Measurements from ENCODE around the gene RGS6.
A peak's percentile ranks its signal among the peaks of the same experiment; 100 is the strongest.

RGS6 gene

DNA sequence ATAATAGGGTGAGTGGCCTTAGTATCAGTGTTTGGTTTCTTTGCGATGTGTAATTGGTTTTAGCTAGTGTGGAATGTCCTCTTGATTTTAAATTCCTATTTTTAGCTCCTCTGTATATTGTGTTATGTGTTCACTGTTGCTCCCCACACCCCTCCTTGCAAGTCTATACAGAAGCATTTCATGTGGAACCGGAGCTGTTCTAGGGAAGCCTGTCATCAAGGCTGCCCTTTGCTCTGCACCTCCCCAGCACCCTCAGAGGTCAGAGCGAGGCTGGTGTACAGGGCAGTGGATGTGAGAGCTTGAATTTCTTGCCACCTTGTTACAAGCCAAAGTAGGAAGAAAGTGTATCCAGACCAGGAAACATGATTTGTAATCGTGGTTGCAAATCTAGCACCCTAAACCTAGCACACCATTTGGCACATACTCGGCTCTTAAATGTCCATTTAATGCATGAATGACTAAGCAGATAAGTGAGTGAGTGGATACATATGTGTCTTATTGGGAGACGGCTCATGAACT is 376.8 kb downstream of the RGS6 start:
- H3K79me2 ChIP-seq (ENCODE audit: control insufficient read depth, insufficient read depth, low read length, unreplicated experiment), result no peaks in the 10 kb centered on the region
- no peak overlapping the region for H2AFZ ChIP-seq (ENCODE audit: low read length, unreplicated experiment)
- no peaks in the 10 kb centered on the region for H3K4me1 ChIP-seq (ENCODE audit: control insufficient read depth, insufficient read depth, low read length, unreplicated experiment)
- H3K4me3 ChIP-seq (ENCODE audit: low read depth, low read length), result no peak overlapping the region
- no peaks in the 10 kb centered on the region for H3K36me3 ChIP-seq (ENCODE audit: insufficient read depth, low read length)
- H3K27me3 ChIP-seq (ENCODE audit: insufficient read depth, low read length), result no peaks in the 10 kb centered on the region
- no peak overlapping the region for H3K27ac ChIP-seq (ENCODE audit: low read depth, low read length)

DNA sequence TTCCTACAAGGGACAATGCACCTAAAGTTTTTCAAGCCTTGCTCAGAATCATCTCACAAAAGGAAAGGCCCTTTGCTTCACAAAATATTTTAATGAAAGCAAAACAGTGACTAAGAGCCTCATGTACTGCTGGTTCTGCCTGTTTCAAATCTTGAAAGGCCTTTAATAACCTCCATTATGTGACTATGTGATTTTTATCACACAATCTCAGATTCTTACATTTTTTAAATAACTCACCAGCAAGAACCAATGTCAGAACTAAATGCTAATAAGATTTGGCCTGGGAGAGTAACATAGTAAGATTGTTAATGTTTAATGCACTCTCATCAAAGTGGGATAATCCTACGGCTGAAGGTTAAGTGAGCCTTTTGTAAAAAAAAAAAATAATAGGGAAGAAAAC is 378.9 kb downstream of the RGS6 start:
- Histone ChIP-seq H3K36me3 (ENCODE audit: insufficient read depth, low read length) (no peaks in the 10 kb centered on the region), H3K27ac (ENCODE audit: low read depth, low read length) (no peak overlapping the region), H3K4me1 (ENCODE audit: control insufficient read depth, insufficient read depth, low read length, unreplicated experiment) (no peaks in the 10 kb centered on the region), H2AFZ (ENCODE audit: low read length, unreplicated experiment) (no peak overlapping the region), H3K27me3 (ENCODE audit: insufficient read depth, low read length) (no peaks in the 10 kb centered on the region), H3K79me2 (ENCODE audit: control insufficient read depth, insufficient read depth, low read length, unreplicated experiment) (no peaks in the 10 kb centered on the region), H3K4me3 (ENCODE audit: low read depth, low read length) (no peak overlapping the region)

DNA sequence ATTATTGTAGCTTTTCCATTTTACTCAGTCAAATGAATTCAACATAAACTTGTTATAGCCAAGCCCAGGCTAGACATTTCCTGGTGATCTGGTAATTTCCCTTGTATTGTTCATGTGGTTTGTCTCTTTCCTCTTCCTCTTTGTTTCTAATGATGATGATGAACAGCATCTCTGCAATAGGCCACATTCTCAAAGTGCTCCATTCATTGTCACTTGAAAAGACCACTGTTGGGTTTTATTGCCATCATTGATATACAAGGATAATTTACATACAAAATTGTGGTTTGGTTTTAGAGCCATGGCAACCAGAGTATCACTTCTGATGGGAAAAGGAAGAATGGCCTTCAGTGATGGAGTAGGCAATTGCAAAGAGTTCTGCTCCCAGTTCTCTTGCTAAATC is 379.3 kb downstream of the RGS6 start:
- no peaks in the 10 kb centered on the region for H3K79me2 ChIP-seq (ENCODE audit: control insufficient read depth, insufficient read depth, low read length, unreplicated experiment)
- H3K27ac ChIP-seq (ENCODE audit: low read depth, low read length), result no peak overlapping the region
- no peaks in the 10 kb centered on the region for H3K4me1 ChIP-seq (ENCODE audit: control insufficient read depth, insufficient read depth, low read length, unreplicated experiment)
- no peak overlapping the region for H3K4me3 ChIP-seq (ENCODE audit: low read depth, low read length)
- no peaks in the 10 kb centered on the region for H3K27me3 ChIP-seq (ENCODE audit: insufficient read depth, low read length)
- no peaks in the 10 kb centered on the region for H3K36me3 ChIP-seq (ENCODE audit: insufficient read depth, low read length)
- H2AFZ ChIP-seq (ENCODE audit: low read length, unreplicated experiment), result no peak overlapping the region

DNA sequence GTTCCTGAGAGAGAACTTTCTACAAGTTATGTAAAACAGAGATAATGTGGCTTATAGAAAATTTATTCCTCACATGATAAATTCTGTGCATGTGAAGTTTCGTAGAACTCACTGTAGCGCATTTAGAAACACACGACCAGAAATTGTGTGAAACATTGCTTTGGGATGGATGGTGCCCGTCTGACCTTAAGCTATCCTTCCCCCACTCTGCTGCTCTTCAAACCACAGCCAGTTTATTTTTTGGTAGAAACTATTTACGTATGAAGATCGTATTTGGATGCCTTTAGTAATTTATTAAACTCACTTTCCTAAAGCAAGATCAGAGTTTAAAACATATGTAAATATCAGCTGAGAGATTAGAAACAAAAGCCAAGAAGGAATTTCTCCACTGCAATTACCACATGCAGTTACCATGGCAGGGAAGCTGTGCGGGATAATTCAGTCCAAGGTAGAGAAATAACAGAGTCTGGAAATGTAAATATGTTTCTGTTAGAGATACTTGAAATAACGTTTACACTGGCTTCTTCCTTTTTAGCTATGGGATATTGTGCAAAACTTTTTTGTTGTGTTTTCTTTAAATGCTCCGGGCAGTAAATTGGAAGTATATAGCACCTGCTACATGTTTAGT is 382.7 kb downstream of the RGS6 start:
- Histone ChIP-seq H3K4me3 (ENCODE audit: low read depth, low read length) (no peak overlapping the region), H3K27ac (ENCODE audit: low read depth, low read length) (no peak overlapping the region), H3K4me1 (ENCODE audit: control insufficient read depth, insufficient read depth, low read length, unreplicated experiment) (no peaks in the 10 kb centered on the region), H3K79me2 (ENCODE audit: control insufficient read depth, insufficient read depth, low read length, unreplicated experiment) (no peaks in the 10 kb centered on the region), H3K36me3 (ENCODE audit: insufficient read depth, low read length) (no peaks in the 10 kb centered on the region), H2AFZ (ENCODE audit: low read length, unreplicated experiment) (no peak overlapping the region), H3K27me3 (ENCODE audit: insufficient read depth, low read length) (no peaks in the 10 kb centered on the region)

DNA sequence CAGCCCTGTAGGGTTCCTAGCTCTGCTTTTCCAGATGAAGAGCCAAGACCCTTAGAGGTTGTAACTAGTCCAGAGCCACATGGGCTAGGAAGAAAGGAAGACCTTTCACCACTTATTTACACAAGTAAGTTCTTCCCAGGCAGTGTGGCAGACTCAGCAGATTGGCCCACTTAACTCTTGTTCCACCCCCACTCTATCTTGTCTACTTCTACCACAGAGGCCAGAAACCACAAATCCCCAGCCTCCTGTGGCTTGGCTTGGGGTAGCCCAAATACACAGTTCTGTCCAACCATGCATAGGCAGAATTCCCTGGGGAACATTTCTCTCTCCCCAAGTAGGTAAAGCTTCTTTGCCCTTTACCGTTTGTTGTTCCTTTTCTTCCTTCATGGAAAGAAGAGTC is 383.5 kb downstream of the RGS6 start:
- Histone ChIP-seq H3K4me1 (ENCODE audit: control insufficient read depth, insufficient read depth, low read length, unreplicated experiment) (no peaks in the 10 kb centered on the region), H3K4me3 (ENCODE audit: low read depth, low read length) (no peak overlapping the region), H3K36me3 (ENCODE audit: insufficient read depth, low read length) (no peaks in the 10 kb centered on the region), H3K27ac (ENCODE audit: low read depth, low read length) (no peak overlapping the region), H2AFZ (ENCODE audit: low read length, unreplicated experiment) (no peak overlapping the region), H3K27me3 (ENCODE audit: insufficient read depth, low read length) (no peaks in the 10 kb centered on the region), H3K79me2 (ENCODE audit: control insufficient read depth, insufficient read depth, low read length, unreplicated experiment) (no peaks in the 10 kb centered on the region)

DNA sequence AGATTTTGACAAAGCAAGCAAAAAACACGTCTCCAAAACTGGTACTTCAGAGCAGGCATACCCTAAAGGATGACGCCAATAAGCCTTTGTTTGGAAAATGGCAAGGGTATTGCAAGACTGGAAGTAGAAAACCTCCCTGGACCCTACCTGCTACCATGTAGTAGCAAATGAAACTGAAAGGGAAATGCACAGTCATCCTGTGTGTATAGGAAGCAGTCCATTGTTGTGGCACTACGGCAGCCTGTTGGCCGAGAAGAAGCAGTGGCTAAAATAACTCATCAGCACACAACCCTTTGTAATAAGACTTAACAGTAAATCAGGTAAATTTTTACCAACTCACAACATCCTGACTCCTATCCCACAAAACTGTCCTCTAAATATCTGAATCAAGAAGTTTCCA is 386.4 kb downstream of the RGS6 start:
- Histone ChIP-seq H3K79me2 (ENCODE audit: control insufficient read depth, insufficient read depth, low read length, unreplicated experiment) (no peaks in the 10 kb centered on the region), H3K27ac (ENCODE audit: low read depth, low read length) (no peak overlapping the region), H3K4me3 (ENCODE audit: low read depth, low read length) (peak overlapping the region; percentile 33; the same call in 1 of the 2 replicates), H3K36me3 (ENCODE audit: insufficient read depth, low read length) (no peaks in the 10 kb centered on the region), H3K4me1 (ENCODE audit: control insufficient read depth, insufficient read depth, low read length, unreplicated experiment) (no peaks in the 10 kb centered on the region), H3K27me3 (ENCODE audit: insufficient read depth, low read length) (no peaks in the 10 kb centered on the region), H2AFZ (ENCODE audit: low read length, unreplicated experiment) (peak overlapping the region; percentile 14)

DNA sequence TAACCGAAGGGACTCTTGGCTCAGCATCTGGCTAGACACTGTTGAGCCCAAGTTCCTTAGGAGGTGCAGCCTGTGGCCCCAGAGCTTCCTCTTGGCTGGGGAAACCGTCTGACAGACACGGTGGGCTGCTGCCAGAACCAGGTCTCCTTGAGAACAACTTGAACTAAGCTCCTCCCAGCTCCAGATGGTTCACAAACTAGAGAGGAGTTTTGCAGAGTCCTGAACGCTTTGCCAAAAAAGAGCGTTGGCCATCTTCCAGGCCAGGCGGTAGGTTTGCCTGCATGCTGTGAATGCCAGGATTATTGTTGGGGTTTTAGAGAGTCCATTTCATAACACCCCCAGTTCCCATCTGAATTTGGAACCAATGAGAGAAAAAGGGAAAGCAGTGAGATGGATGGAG is 399.8 kb downstream of the RGS6 start:
- no peak overlapping the region for H2AFZ ChIP-seq (ENCODE audit: low read length, unreplicated experiment)
- no peaks in the 10 kb centered on the region for H3K27me3 ChIP-seq (ENCODE audit: insufficient read depth, low read length)
- no peak overlapping the region for H3K27ac ChIP-seq (ENCODE audit: low read depth, low read length)
- no peaks in the 10 kb centered on the region for H3K36me3 ChIP-seq (ENCODE audit: insufficient read depth, low read length)
- H3K4me3 ChIP-seq (ENCODE audit: low read depth, low read length), result no peak overlapping the region
- no peaks in the 10 kb centered on the region for H3K79me2 ChIP-seq (ENCODE audit: control insufficient read depth, insufficient read depth, low read length, unreplicated experiment)
- no peaks in the 10 kb centered on the region for H3K4me1 ChIP-seq (ENCODE audit: control insufficient read depth, insufficient read depth, low read length, unreplicated experiment)

DNA sequence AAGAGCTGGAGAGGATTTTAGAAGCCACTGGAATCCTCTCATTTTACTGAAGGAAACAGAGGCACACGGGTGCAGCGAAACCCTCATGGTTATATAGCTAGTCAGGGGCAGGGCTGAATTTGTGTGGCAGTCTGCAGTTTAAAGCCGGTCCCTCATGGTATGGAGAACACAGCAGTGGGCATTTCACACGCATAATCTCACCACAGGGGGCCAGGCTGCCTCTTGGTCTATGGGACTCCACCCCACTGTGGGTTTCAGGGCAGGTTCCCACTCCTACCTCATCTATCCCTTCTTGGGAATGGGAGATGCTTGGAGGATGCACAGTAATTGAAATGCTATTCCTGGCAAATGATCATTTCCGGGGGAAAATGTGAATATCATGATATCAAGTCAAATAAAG is 400.6 kb downstream of the RGS6 start:
- H3K4me1 ChIP-seq (ENCODE audit: control insufficient read depth, insufficient read depth, low read length, unreplicated experiment), result no peaks in the 10 kb centered on the region
- no peaks in the 10 kb centered on the region for H3K79me2 ChIP-seq (ENCODE audit: control insufficient read depth, insufficient read depth, low read length, unreplicated experiment)

DNA sequence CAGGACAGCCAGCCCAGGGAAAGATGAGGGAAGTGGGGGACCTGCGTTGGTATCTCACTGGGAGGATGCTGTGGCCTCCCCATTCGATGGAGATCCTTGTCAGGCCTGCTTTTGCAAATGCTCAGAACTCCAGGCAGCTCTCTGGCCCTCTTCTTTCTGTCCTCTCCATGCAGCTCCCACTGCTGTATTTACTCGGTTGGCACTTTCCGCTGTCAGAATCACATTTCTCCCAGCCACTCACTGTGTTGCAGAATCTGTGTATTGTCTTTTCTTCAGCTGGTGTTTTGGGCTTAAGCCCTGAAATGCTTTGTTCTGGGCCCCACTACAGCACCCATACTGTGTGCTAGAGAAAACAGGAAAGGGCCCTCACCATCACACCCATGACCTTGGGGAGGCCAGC is 401.1 kb downstream of the RGS6 start:
- Histone ChIP-seq H3K27me3 (ENCODE audit: insufficient read depth, low read length) (no peaks in the 10 kb centered on the region), H3K36me3 (ENCODE audit: insufficient read depth, low read length) (no peaks in the 10 kb centered on the region), H3K79me2 (ENCODE audit: control insufficient read depth, insufficient read depth, low read length, unreplicated experiment) (no peaks in the 10 kb centered on the region), H3K4me3 (ENCODE audit: low read depth, low read length) (no peak overlapping the region), H3K27ac (ENCODE audit: low read depth, low read length) (no peak overlapping the region), H2AFZ (ENCODE audit: low read length, unreplicated experiment) (no peak overlapping the region), H3K4me1 (ENCODE audit: control insufficient read depth, insufficient read depth, low read length, unreplicated experiment) (no peaks in the 10 kb centered on the region)

More for the DNA sequence above, 400.6 kb downstream of the RGS6 start:
- Histone ChIP-seq H3K27ac (ENCODE audit: low read depth, low read length) (no peak overlapping the region), H2AFZ (ENCODE audit: low read length, unreplicated experiment) (no peak overlapping the region), H3K4me3 (ENCODE audit: low read depth, low read length) (no peak overlapping the region), H3K36me3 (ENCODE audit: insufficient read depth, low read length) (no peaks in the 10 kb centered on the region), H3K27me3 (ENCODE audit: insufficient read depth, low read length) (no peaks in the 10 kb centered on the region)

DNA sequence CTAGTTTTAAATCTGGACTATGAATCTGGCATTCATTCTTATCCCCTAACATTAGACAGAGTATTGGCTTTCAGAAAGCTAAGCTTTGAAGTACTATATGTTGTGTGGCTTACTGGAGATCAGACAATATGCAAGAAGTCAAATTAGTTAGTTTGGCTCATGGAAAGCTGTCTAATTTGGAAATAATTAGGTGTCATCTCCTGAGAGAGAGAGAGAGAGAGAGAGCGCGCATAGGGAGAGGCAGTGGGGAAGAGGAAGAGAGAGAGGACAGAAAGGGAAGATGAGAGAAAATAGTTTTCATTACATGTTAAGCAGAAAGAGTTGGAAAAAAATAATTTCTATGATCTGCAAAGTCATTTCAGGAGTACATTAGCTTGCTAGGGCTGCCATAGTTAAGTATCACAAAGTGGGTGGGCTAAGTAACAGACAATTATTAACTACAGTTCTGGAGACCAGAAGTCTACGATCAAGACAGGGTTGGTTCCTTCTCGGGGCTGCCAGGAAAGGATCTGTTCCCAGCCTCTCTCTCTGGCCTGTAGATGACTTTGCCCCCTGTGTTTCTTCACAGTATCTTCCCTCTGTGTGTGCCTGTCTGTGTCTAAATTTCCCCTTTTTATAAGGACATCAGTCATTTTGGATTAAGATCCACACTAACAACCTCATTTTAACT is 404.2 kb downstream of the RGS6 start:
- Histone ChIP-seq H3K4me1 (ENCODE audit: control insufficient read depth, insufficient read depth, low read length, unreplicated experiment) (no peaks in the 10 kb centered on the region), H3K79me2 (ENCODE audit: control insufficient read depth, insufficient read depth, low read length, unreplicated experiment) (no peaks in the 10 kb centered on the region), H3K27ac (ENCODE audit: low read depth, low read length) (no peak overlapping the region), H3K36me3 (ENCODE audit: insufficient read depth, low read length) (no peaks in the 10 kb centered on the region), H2AFZ (ENCODE audit: low read length, unreplicated experiment) (no peak overlapping the region), H3K4me3 (ENCODE audit: low read depth, low read length) (no peak overlapping the region), H3K27me3 (ENCODE audit: insufficient read depth, low read length) (no peaks in the 10 kb centered on the region)

DNA sequence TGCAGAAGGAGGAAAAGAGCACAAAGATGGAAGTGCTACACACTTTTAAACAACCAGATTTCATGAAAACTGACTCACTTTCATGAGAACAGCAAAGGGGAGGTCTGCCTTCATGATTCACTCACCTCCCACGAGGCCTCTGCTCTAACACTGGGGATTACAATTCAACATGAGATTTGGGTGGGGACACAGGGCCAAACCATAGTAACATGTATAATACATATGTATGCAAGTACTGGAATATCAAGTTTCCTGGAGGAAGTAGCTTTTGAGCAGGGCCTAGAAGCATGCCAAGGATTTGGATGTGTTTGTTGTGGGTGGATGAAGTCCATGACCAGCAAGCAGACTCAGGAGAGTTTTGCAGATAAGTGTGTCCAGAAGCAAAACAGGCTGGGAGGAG is 409.0 kb downstream of the RGS6 start:
- Histone ChIP-seq H3K4me1 (ENCODE audit: control insufficient read depth, insufficient read depth, low read length, unreplicated experiment) (no peaks in the 10 kb centered on the region), H3K4me3 (ENCODE audit: low read depth, low read length) (no peak overlapping the region), H2AFZ (ENCODE audit: low read length, unreplicated experiment) (no peak overlapping the region), H3K79me2 (ENCODE audit: control insufficient read depth, insufficient read depth, low read length, unreplicated experiment) (no peaks in the 10 kb centered on the region), H3K36me3 (ENCODE audit: insufficient read depth, low read length) (no peaks in the 10 kb centered on the region), H3K27ac (ENCODE audit: low read depth, low read length) (no peak overlapping the region), H3K27me3 (ENCODE audit: insufficient read depth, low read length) (no peaks in the 10 kb centered on the region)

Measured in ACC112 (cell line).